IMR-90 (cell line): ENCODE data around the gene CAPN6. TPM values are rescaled to one million over a fixed set of nuclear protein-coding genes. Genes with fewer than 3 reads are reported as not detected.

Experiments used
- ATAC-seq: fragments of 200-7000 bp; cut with Tn5 transposase; 2 replicates; pipeline ENCODE4 v1.9.1; 2020; ENCODE audit warnings: low read depth, mild to moderate bottlenecking, moderate library complexity
- BruUV-seq: library from RNA; stranded (reverse); fragments of 400-500 nt; replicated peaks from 2 replicates; lab custom pipeline; 2021; lab: Mats Ljungman, UMichigan
- CTCF ChIA-PET: fragments of 300-600 bp; formaldehyde crosslinking; extraction: SDS; loops from one replicate; lab custom pipeline; 2021; ENCODE audit warnings: antibody characterized with exemption; lab: Yijun Ruan, JAX
- POLR2A ChIA-PET: fragments of 300-600 bp; sonication (Branson Sonifier 250); formaldehyde crosslinking; loops from one replicate; lab custom pipeline; 2022; ENCODE audit warnings: antibody characterized with exemption; ENCODE audit not compliant: unreplicated experiment; lab: Charles Lee
- DNase-seq: peaks from one replicate; pipeline ENCODE4 v3.0.0; 2013
- H2AFZ ChIP-seq: replicated peaks from 2 replicates; pipeline ENCODE3; 2013; ENCODE audit warnings: low read length, mild to moderate bottlenecking; ENCODE audit not compliant: poor library complexity
- H2AK5ac ChIP-seq: 2 replicates; pipeline ENCODE4 v1.6.1; 2013; ENCODE audit warnings: low read depth, low read length, inconsistent platforms
- H2AK9ac ChIP-seq: replicated peaks from 2 replicates; pipeline ENCODE3; 2013; ENCODE audit warnings: mild to moderate bottlenecking, low read depth, low read length, moderate library complexity; ENCODE audit not compliant: poor library complexity
- H2BK120ac ChIP-seq: 2 replicates; pipeline ENCODE4 v1.6.1; 2013; ENCODE audit warnings: low read depth, low read length, inconsistent platforms
- H2BK15ac ChIP-seq: 3 replicates; pipeline ENCODE4 v1.6.1; 2013; ENCODE audit warnings: low read depth, low read length, inconsistent platforms
- H2BK20ac ChIP-seq: 2 replicates; pipeline ENCODE4 v1.6.1; 2013; ENCODE audit warnings: low read depth, mild to moderate bottlenecking, inconsistent platforms, low read length, moderate library complexity
- H2BK5ac ChIP-seq: 2 replicates; pipeline ENCODE4 v1.6.1; 2013; ENCODE audit warnings: mild to moderate bottlenecking, low read depth, low read length, inconsistent platforms; ENCODE audit not compliant: poor library complexity, severe bottlenecking
- H3K14ac ChIP-seq: replicated peaks from 2 replicates; pipeline ENCODE4 v1.6.1; 2013; ENCODE audit warnings: low read depth, low read length, inconsistent platforms
- H3K18ac ChIP-seq: 2 replicates; pipeline ENCODE4 v1.6.1; 2013; ENCODE audit warnings: low read depth, low read length, control low read depth
- H3K23ac ChIP-seq: 2 replicates; pipeline ENCODE4 v1.6.1; 2013; ENCODE audit warnings: low read depth, low read length, inconsistent platforms
- H3K27ac ChIP-seq: 2 replicates; pipeline ENCODE4 v1.5.1; 2013; ENCODE audit warnings: mild to moderate bottlenecking, control low read depth, low read length; ENCODE audit not compliant: insufficient read depth
- H3K27me3 ChIP-seq: 2 replicates; pipeline ENCODE4 v1.6.1; 2013; ENCODE audit warnings: low read length; ENCODE audit not compliant: control insufficient read depth, insufficient read depth
- H3K36me3 ChIP-seq: 2 replicates; pipeline ENCODE4 v1.6.1; 2013; ENCODE audit warnings: low read length, mixed read lengths; ENCODE audit not compliant: control insufficient read depth, insufficient read depth
- H3K4ac ChIP-seq: 2 replicates; pipeline ENCODE4 v1.6.1; 2013; ENCODE audit warnings: low read depth, low read length, inconsistent platforms
- H3K4me1 ChIP-seq: 2 replicates; pipeline ENCODE4 v1.6.1; 2013; ENCODE audit warnings: low read length, mixed read lengths; ENCODE audit not compliant: control insufficient read depth, insufficient read depth
- H3K4me2 ChIP-seq: 2 replicates; pipeline ENCODE4 v1.6.1; 2013; ENCODE audit warnings: low read depth, mild to moderate bottlenecking, control low read depth, low read length, moderate library complexity
- H3K4me3 ChIP-seq: 2 replicates; pipeline ENCODE4 v1.5.1; 2013; ENCODE audit warnings: low read depth, mild to moderate bottlenecking, control low read depth, low read length, moderate library complexity; ENCODE audit not compliant: insufficient read depth
- H3K56ac ChIP-seq: 2 replicates; pipeline ENCODE4 v1.6.1; 2013; ENCODE audit warnings: low read length, inconsistent platforms; ENCODE audit not compliant: insufficient read depth; ENCODE audit errors: extremely low read depth
- H3K79me1 ChIP-seq, 2 experiments: 2 replicates each; pipeline ENCODE4 v1.6.1; 2013; ENCODE audit warnings: low read length in 2 of 2, inconsistent platforms in 1 of 2, low read depth in 1 of 2
- H3K9ac ChIP-seq: 2 replicates; pipeline ENCODE4 v1.6.1; 2013; ENCODE audit warnings: low read depth, low read length, control low read depth
- H3K9me1 ChIP-seq: 2 replicates; pipeline ENCODE4 v1.6.1; 2013; ENCODE audit warnings: low read length, inconsistent platforms; ENCODE audit not compliant: insufficient read depth
- H3K9me3 ChIP-seq: 2 replicates; pipeline ENCODE4 v1.6.1; 2013; ENCODE audit warnings: low read length; ENCODE audit not compliant: control insufficient read depth, insufficient read depth
- H4K20me1 ChIP-seq: 2 replicates; pipeline ENCODE4 v1.6.1; 2013; ENCODE audit warnings: low read length, inconsistent platforms; ENCODE audit not compliant: insufficient read depth
- H4K5ac ChIP-seq: 2 replicates; pipeline ENCODE4 v1.6.1; 2013; ENCODE audit warnings: mild to moderate bottlenecking, low read depth, low read length, control low read depth
- H4K8ac ChIP-seq, 2 experiments: 2 replicates each; pipeline ENCODE4 v1.6.1; 2013; ENCODE audit warnings: low read depth in 2 of 2, low read length in 2 of 2, control low read depth in 1 of 2, inconsistent platforms in 1 of 2
- H4K91ac ChIP-seq: 2 replicates; pipeline ENCODE4 v1.6.1; 2013; ENCODE audit warnings: low read depth, low read length, inconsistent platforms; ENCODE audit not compliant: insufficient read depth
- BHLHE40 ChIP-seq: fragments of 150-350 bp; IDR thresholded peaks from 2 replicates; pipeline ENCODE4 v1.6.1; 2016; ENCODE audit warnings: mild to moderate bottlenecking, low read depth, low read length
- CEBPB ChIP-seq: IDR thresholded peaks from 2 replicates; pipeline ENCODE4 v1.6.1; 2012; ENCODE audit warnings: low read depth, low read length, improper control_type of control experiment
- CHD1 ChIP-seq: IDR thresholded peaks from 2 replicates; pipeline ENCODE4 v1.6.1; 2012; ENCODE audit warnings: low read depth, low read length, improper control_type of control experiment
- CTCF ChIP-seq: conservative IDR thresholded peaks from 2 replicates; pipeline ENCODE4 v1.5.1; 2012; ENCODE audit warnings: mild to moderate bottlenecking, low read depth, low read length, improper control_type of control experiment
- ELK1 ChIP-seq: fragments of 150-350 bp; IDR thresholded peaks from 2 replicates; pipeline ENCODE4 v1.6.1; 2016; ENCODE audit warnings: low read depth, mild to moderate bottlenecking, low read length, moderate library complexity, borderline replicate concordance
- FOS ChIP-seq: fragments of 150-350 bp; IDR thresholded peaks from 2 replicates; pipeline ENCODE4 v1.6.1; 2016; ENCODE audit warnings: low read depth, low read length
- MAFK ChIP-seq: IDR thresholded peaks from 2 replicates; pipeline ENCODE4 v1.6.1; 2012; ENCODE audit warnings: low read depth, low read length, improper control_type of control experiment
- MAZ ChIP-seq: IDR thresholded peaks from 2 replicates; pipeline ENCODE4 v1.6.1; 2012; ENCODE audit warnings: low read depth, mild to moderate bottlenecking, low read length, improper control_type of control experiment, moderate library complexity, borderline replicate concordance
- MXI1 ChIP-seq: IDR thresholded peaks from 2 replicates; pipeline ENCODE4 v1.6.1; 2012; ENCODE audit warnings: low read depth, mild to moderate bottlenecking, low read length, moderate library complexity, borderline replicate concordance
- NFE2L2 ChIP-seq: fragments of 150-350 bp; IDR thresholded peaks from 2 replicates; pipeline ENCODE4 v1.6.1; 2016; ENCODE audit warnings: low read depth, mild to moderate bottlenecking, low read length
- POLR2A ChIP-seq: IDR thresholded peaks from 2 replicates; pipeline ENCODE4 v1.6.1; 2012; ENCODE audit warnings: mild to moderate bottlenecking, low read depth, low read length
- RAD21 ChIP-seq: IDR thresholded peaks from 2 replicates; pipeline ENCODE4 v1.6.1; 2012; ENCODE audit warnings: low read length, improper control_type of control experiment
- RCOR1 ChIP-seq: IDR thresholded peaks from 2 replicates; pipeline ENCODE4 v1.6.1; 2012; ENCODE audit warnings: mild to moderate bottlenecking, low read length, improper control_type of control experiment; ENCODE audit not compliant: insufficient replicate concordance
- RFX5 ChIP-seq: IDR thresholded peaks from 2 replicates; pipeline ENCODE4 v1.8.0; 2012; ENCODE audit warnings: low read depth, mild to moderate bottlenecking, low read length, moderate library complexity
- SMC3 ChIP-seq: fragments of 150-350 bp; IDR thresholded peaks from 2 replicates; pipeline ENCODE4 v1.6.1; 2016; ENCODE audit warnings: low read depth, mild to moderate bottlenecking, antibody characterized with exemption, low read length, moderate library complexity
- USF2 ChIP-seq: fragments of 150-350 bp; IDR thresholded peaks from 2 replicates; pipeline ENCODE4 v1.6.1; 2017; ENCODE audit warnings: mild to moderate bottlenecking, antibody characterized with exemption, low read length, low read depth
- WGBS, 2 experiments: methylation state at CpG; one replicate each; pipeline versions ENCODE4 v1.1.5 to v1.1.7; 2013; ENCODE audit warnings: missing lambda C conversion rate in 2 of 2; ENCODE audit not compliant: insufficient read length in 1 of 2; ENCODE audit errors: extremely low coverage in 2 of 2; 5-methylcytosine and 5-hydroxymethylcytosine counted together
- dilution Hi-C: fragments of 300-500 bp; cut with HindIII; formaldehyde crosslinking; loops from one replicate; pipeline ENCODE4 v1.14.3; 2018; ENCODE audit warnings: low sequenced_read_pairs; ENCODE audit not compliant: unreplicated experiment
- in situ Hi-C: fragments of 300-500 bp; cut with MboI; formaldehyde crosslinking; loops from 3 replicates; pipeline ENCODE4 v1.14.3; 2019; ENCODE audit warnings: low sequenced_read_pairs, inconsistent platforms, mixed read lengths
- intact Hi-C: fragments of 100-400 bp; cut with micrococcal nuclease; formaldehyde crosslinking; loops from 2 replicates; pipeline ENCODE4 v1.10.0; 2022
- polyA plus RNA-seq, 3 experiments: library from polyadenylated mRNA; depleted of rRNA; stranded (reverse); fragments of >200 nt; gene quantifications; 2 replicates each; pipeline ENCODE4 v1.2.3, GENCODE V29; 2012; ENCODE audit warnings: low replicate concordance in 1 of 3
- total RNA-seq: library from RNA; depleted of rRNA; stranded (reverse); fragments of >200 nt; gene quantifications from 2 replicates; pipeline ENCODE4 v1.2.3, GENCODE V29; 2012

CAPN6 gene
- total and polyA plus RNA-seq, 2 of the 4 experiments (the other 2 are of a cell fraction): not detected

- no peak overlapping the region for H2BK120ac ChIP-seq
- no peaks in the 10 kb centered on the region for H3K36me3 ChIP-seq
- no peak for TF ChIP-seq RCOR1
- TF ChIP-seq FOS: no peak
- TF ChIP-seq MXI1: no peak
- no peak for TF ChIP-seq BHLHE40
- TF ChIP-seq ELK1: no peak
- TF ChIP-seq MAZ: no peak
- no peak for TF ChIP-seq SMC3
- TF ChIP-seq CHD1: no peak
- TF ChIP-seq RFX5: no peak
- TF ChIP-seq MAFK: no peak
- no peak for TF ChIP-seq POLR2A
- no peak for TF ChIP-seq CTCF
- no peak for TF ChIP-seq CEBPB
- TF ChIP-seq RAD21: no peak
- TF ChIP-seq USF2: no peak
- TF ChIP-seq NFE2L2: no peak
- no peak overlapping the region for H3K27ac ChIP-seq
- ATAC-seq (no peak), DNase-seq (no peak)
- H3K14ac ChIP-seq: no peak overlapping the region
- no peak overlapping the region for H3K4ac ChIP-seq
- H4K91ac ChIP-seq: no peak overlapping the region
- CTCF ChIA-PET: no interaction called here
- H2BK20ac ChIP-seq: no peak overlapping the region
- H2AFZ ChIP-seq: no peak overlapping the region
- no peak overlapping the region for H4K8ac ChIP-seq
- intact Hi-C loops (no loop called here), dilution Hi-C loops (no loop called here), in situ Hi-C loops (no loop called here)
- H3K9me1 ChIP-seq: no peaks in the 10 kb centered on the region
- no peak overlapping the region for H2BK15ac ChIP-seq
- no peak overlapping the region for H3K56ac ChIP-seq
- POLR2A ChIA-PET: no interaction called here
- H3K4me2 ChIP-seq: no peak overlapping the region
- H2BK5ac ChIP-seq: no peak overlapping the region
- H3K9me3 ChIP-seq: no peaks in the 10 kb centered on the region
- no peak overlapping the region for H4K5ac ChIP-seq
- no peaks in the 10 kb centered on the region for H3K4me1 ChIP-seq
- no peaks in the 10 kb centered on the region for H4K20me1 ChIP-seq
- no TSS peak for BruUV-seq
- H3K9ac ChIP-seq: no peak overlapping the region
- H3K18ac ChIP-seq: no peak overlapping the region
- no peak overlapping the region for H3K23ac ChIP-seq
- H3K27me3 ChIP-seq: peaks cover 5% of the 10 kb centered on the region
- no peak overlapping the region for H3K4me3 ChIP-seq
- H3K79me1 ChIP-seq: no peaks in the 10 kb centered on the region
- H2AK9ac ChIP-seq: no peak overlapping the region
- WGBS, 2 experiments: 45% methylated on average over 3 of the region's 6 CpGs; no CpG with 5 or more reads in 1 of the 2 experiments
- no peak overlapping the region for H2AK5ac ChIP-seq
These were observed 11.9 kb upstream of the CAPN6 start for GRCh38 chrX:111282139-111282538.
